ENCODE data around the gene TPP1. TPM values are rescaled to one million over a fixed set of nuclear protein-coding genes. Genes with fewer than 3 reads are reported as not detected.

TPP1 gene
- total RNA-seq, 1 experiment from 2014 or later = 21.6 TPM

- no peaks in the 10 kb centered on the region for H3F3A ChIP-seq (ENCODE audit: low read length, unreplicated experiment)
- H3K27ac ChIP-seq (ENCODE audit: low read length) = no peak overlapping the region
- H4K20me1 ChIP-seq (ENCODE audit: low read length) = no peaks in the 10 kb centered on the region
- intact Hi-C loops (cut with micrococcal nuclease) = no loop called here
- no TSS peak for BruUV-seq (replicated peaks)
- H3K9me2 ChIP-seq (replicated peaks; ENCODE audit: low read length) = no peaks in the 10 kb centered on the region
- H2AFZ ChIP-seq (ENCODE audit: low read length) = no peak overlapping the region
- no peaks in the 10 kb centered on the region for H3K79me2 ChIP-seq (ENCODE audit: low read length)
- CTCF ChIA-PET = no interaction called here
- ATAC-seq (no peak), DNase-seq (no peak)
- no peaks in the 10 kb centered on the region for H3K9me3 ChIP-seq (ENCODE audit: low read length)
- no peaks in the 10 kb centered on the region for H3K36me3 ChIP-seq (ENCODE audit: low read depth, low read length)
- TF ChIP-seq EZH2 (IDR thresholded peaks at IDR 0.05; ENCODE audit: low read length, unreplicated experiment) (no peak), CTCF (conservative IDR thresholded peaks at IDR 0.05; ENCODE audit: low read depth, low read length) (no peak), EZH2phosphoT487 (IDR thresholded peaks at IDR 0.05; ENCODE audit: borderline replicate concordance, low read length) (no peak)
- H3K4me2 ChIP-seq (ENCODE audit: low read length) = no peak overlapping the region
- no peak overlapping the region for H3K4me3 ChIP-seq (ENCODE audit: low read length)
- POLR2A ChIA-PET (ENCODE audit: unreplicated experiment) = no interaction called here
- no peak overlapping the region for H3K9ac ChIP-seq (ENCODE audit: low read length)
- H3K4me1 ChIP-seq (ENCODE audit: insufficient read depth, low read length) = peaks cover 15% of the 10 kb centered on the region
- H3K27me3 ChIP-seq (ENCODE audit: low read length) = no peaks in the 10 kb centered on the region
Measured at GRCh38 chr11:6567371-6567745, 51.9 kb downstream of the TPP1 start.

- POLR2A ChIA-PET (ENCODE audit: unreplicated experiment) = no interaction called here
- H4K20me1 ChIP-seq (ENCODE audit: low read length) = no peaks in the 10 kb centered on the region
- H2AFZ ChIP-seq (ENCODE audit: low read length) = no peak overlapping the region
- H3K27me3 ChIP-seq (ENCODE audit: low read length) = no peaks in the 10 kb centered on the region
- H3K9me3 ChIP-seq (ENCODE audit: low read length) = no peaks in the 10 kb centered on the region
- peaks cover 10% of the 10 kb centered on the region for H3K4me1 ChIP-seq (ENCODE audit: insufficient read depth, low read length)
- H3K36me3 ChIP-seq (ENCODE audit: low read depth, low read length) = no peaks in the 10 kb centered on the region
- ATAC-seq (no peak), DNase-seq (no peak)
- H3K4me3 ChIP-seq (ENCODE audit: low read length) = no peak overlapping the region
- TF ChIP-seq CTCF (conservative IDR thresholded peaks at IDR 0.05; ENCODE audit: low read depth, low read length) = no peak
- no peak for TF ChIP-seq EZH2phosphoT487 (IDR thresholded peaks at IDR 0.05; ENCODE audit: borderline replicate concordance, low read length)
- TF ChIP-seq EZH2 (IDR thresholded peaks at IDR 0.05; ENCODE audit: low read length, unreplicated experiment) = no peak
- H3K9me2 ChIP-seq (replicated peaks; ENCODE audit: low read length) = no peaks in the 10 kb centered on the region
- CTCF ChIA-PET = no interaction called here
- BruUV-seq (replicated peaks) = no TSS peak
- intact Hi-C loops (cut with micrococcal nuclease) = no loop called here
- no peak overlapping the region for H3K27ac ChIP-seq (ENCODE audit: low read length)
- H3K79me2 ChIP-seq (ENCODE audit: low read length) = no peaks in the 10 kb centered on the region
- no peak overlapping the region for H3K4me2 ChIP-seq (ENCODE audit: low read length)
- no peak overlapping the region for H3K9ac ChIP-seq (ENCODE audit: low read length)
- no peaks in the 10 kb centered on the region for H3F3A ChIP-seq (ENCODE audit: low read length, unreplicated experiment)
Measured at GRCh38 chr11:6566704-6567370, 52.4 kb downstream of the TPP1 start.

GRCh38 chr11:6565988-6566703 lies 53.1 kb downstream of the TPP1 start:
- no peak overlapping the region for H3K27ac ChIP-seq (ENCODE audit: low read length)
- no peaks in the 10 kb centered on the region for H3K9me2 ChIP-seq (replicated peaks; ENCODE audit: low read length)
- DNase-seq = no peak
- no peaks in the 10 kb centered on the region for H3K9me3 ChIP-seq (ENCODE audit: low read length)
- TF ChIP-seq CTCF (conservative IDR thresholded peaks at IDR 0.05; ENCODE audit: low read depth, low read length) (no peak), EZH2phosphoT487 (IDR thresholded peaks at IDR 0.05; ENCODE audit: borderline replicate concordance, low read length) (no peak), EZH2 (IDR thresholded peaks at IDR 0.05; ENCODE audit: low read length, unreplicated experiment) (no peak)
- H2AFZ ChIP-seq (ENCODE audit: low read length) = no peak overlapping the region
- no TSS peak for BruUV-seq (replicated peaks)
- no peaks in the 10 kb centered on the region for H4K20me1 ChIP-seq (ENCODE audit: low read length)
- H3K27me3 ChIP-seq (ENCODE audit: low read length) = no peaks in the 10 kb centered on the region
- H3K36me3 ChIP-seq (ENCODE audit: low read depth, low read length) = no peaks in the 10 kb centered on the region
- no peak overlapping the region for H3K9ac ChIP-seq (ENCODE audit: low read length)
- no peak for ATAC-seq
- no peaks in the 10 kb centered on the region for H3K79me2 ChIP-seq (ENCODE audit: low read length)
- no peak overlapping the region for H3K4me2 ChIP-seq (ENCODE audit: low read length)
- POLR2A ChIA-PET (ENCODE audit: unreplicated experiment) = interaction anchor here (0.5 kb wide), 1 partner anchor 41 kb away, joined by 10 read pairs; no protein-coding TSS in a partner anchor
- peaks cover 9% of the 10 kb centered on the region for H3K4me1 ChIP-seq (ENCODE audit: insufficient read depth, low read length)
- intact Hi-C loops (cut with micrococcal nuclease) = no loop called here
- no peak overlapping the region for H3K4me3 ChIP-seq (ENCODE audit: low read length)
- CTCF ChIA-PET = no interaction called here
- H3F3A ChIP-seq (ENCODE audit: low read length, unreplicated experiment) = no peaks in the 10 kb centered on the region

All from PC-3 (cell line).